Measurements from ENCODE around the gene HLA-DMA. TPM values are rescaled to one million over a fixed set of nuclear protein-coding genes. Genes with fewer than 3 reads are reported as not detected.

Gene HLA-DMA
- total and polyA plus RNA-seq, 2 of the 13 experiments (the other 11 are each of a cell fraction or from before 2014, with no cell fraction given) = 0.70 to 0.71 TPM

GRCh38 chr6:32969685-32970412 is 17.0 kb upstream of the HLA-DMA start (continued):
- TF ChIP-seq JUND (CRISPR knock-in tag; IDR thresholded peaks at IDR 0.05) (no peak), GABPA (IDR thresholded peaks at IDR 0.05; ENCODE audit: low read depth, low read length) (no peak), GABPA (CRISPR knock-in tag; IDR thresholded peaks at IDR 0.05; ENCODE audit: low read depth) (no peak; the same call in 1 of the 2 replicates), CTCF (CRISPR knock-in tag; IDR thresholded peaks at IDR 0.05) (peak; percentile 41), ZSCAN20 (CRISPR knock-in tag; IDR thresholded peaks at IDR 0.05; ENCODE audit: borderline replicate concordance) (peak; percentile 58; the same call in 1 of the 2 replicates), HIVEP1 (CRISPR knock-in tag; IDR thresholded peaks at IDR 0.05) (no peak), ZSCAN31 (CRISPR knock-in tag; IDR thresholded peaks at IDR 0.05; ENCODE audit: low read depth) (0 out of 2 replicates have a peak, but pooled peaks have one; percentile 12), ZNF337 (CRISPR knock-in tag; IDR thresholded peaks at IDR 0.05; ENCODE audit: borderline replicate concordance, low read depth) (no peak), ZNF773 (CRISPR knock-in tag; IDR thresholded peaks at IDR 0.05; ENCODE audit: borderline replicate concordance) (0 out of 2 replicates have a peak, but pooled peaks have one; percentile 64), JUN (CRISPR knock-in tag; IDR thresholded peaks at IDR 0.05) (0 out of 2 replicates have a peak, but pooled peaks have one; percentile 4), NKX3-1 (CRISPR knock-in tag; IDR thresholded peaks at IDR 0.05) (peak; percentile 63; the same call in 1 of the 2 replicates), TFE3 (CRISPR knock-in tag; IDR thresholded peaks at IDR 0.05) (0 out of 2 replicates have a peak, but pooled peaks have one; percentile 3), CREB1 (IDR thresholded peaks at IDR 0.05) (no peak), CREB1 (CRISPR knock-in tag; IDR thresholded peaks at IDR 0.05) (no peak), KDM6A (CRISPR knock-in tag; IDR thresholded peaks at IDR 0.05; ENCODE audit: low read depth) (no peak; the same call in none of the 2 replicates), RBFOX2 (IDR thresholded peaks at IDR 0.05; ENCODE audit: low read depth, low read length) (peak; percentile 56; the same call in 1 of the 2 replicates), SRF (IDR thresholded peaks at IDR 0.05; ENCODE audit: low read depth, low read length) (no peak), FOXM1 (CRISPR knock-in tag; IDR thresholded peaks at IDR 0.05) (0 out of 2 replicates have a peak, but pooled peaks have one; percentile 50), MEIS2 (CRISPR knock-in tag; IDR thresholded peaks at IDR 0.05) (peak; percentile 78), MTA3 (CRISPR knock-in tag; IDR thresholded peaks at IDR 0.05) (no peak)
- TF ChIP-seq, protein P1, sequence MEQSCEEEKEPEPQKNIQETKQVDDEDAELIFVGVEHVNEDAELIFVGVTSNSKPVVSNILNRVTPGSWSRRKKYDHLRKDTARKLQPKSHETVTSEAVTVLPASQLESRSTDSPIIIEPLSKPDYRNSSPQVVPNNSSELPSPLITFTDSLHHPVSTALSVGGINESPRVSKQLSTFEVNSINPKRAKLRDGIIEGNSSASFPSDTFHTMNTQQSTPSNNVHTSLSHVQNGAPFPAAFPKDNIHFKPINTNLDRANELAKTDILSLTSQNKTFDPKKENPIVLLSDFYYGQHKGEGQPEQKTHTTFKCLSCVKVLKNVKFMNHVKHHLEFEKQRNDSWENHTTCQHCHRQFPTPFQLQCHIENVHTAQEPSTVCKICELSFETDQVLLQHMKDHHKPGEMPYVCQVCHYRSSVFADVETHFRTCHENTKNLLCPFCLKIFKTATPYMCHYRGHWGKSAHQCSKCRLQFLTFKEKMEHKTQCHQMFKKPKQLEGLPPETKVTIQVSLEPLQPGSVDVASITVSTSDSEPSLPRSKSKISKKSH (CRISPR knock-in tag; IDR thresholded peaks at IDR 0.05; ENCODE audit: borderline replicate concordance) = 0 out of 2 replicates have a peak, but pooled peaks have one; percentile 24
- TF ChIP-seq, protein P2, sequence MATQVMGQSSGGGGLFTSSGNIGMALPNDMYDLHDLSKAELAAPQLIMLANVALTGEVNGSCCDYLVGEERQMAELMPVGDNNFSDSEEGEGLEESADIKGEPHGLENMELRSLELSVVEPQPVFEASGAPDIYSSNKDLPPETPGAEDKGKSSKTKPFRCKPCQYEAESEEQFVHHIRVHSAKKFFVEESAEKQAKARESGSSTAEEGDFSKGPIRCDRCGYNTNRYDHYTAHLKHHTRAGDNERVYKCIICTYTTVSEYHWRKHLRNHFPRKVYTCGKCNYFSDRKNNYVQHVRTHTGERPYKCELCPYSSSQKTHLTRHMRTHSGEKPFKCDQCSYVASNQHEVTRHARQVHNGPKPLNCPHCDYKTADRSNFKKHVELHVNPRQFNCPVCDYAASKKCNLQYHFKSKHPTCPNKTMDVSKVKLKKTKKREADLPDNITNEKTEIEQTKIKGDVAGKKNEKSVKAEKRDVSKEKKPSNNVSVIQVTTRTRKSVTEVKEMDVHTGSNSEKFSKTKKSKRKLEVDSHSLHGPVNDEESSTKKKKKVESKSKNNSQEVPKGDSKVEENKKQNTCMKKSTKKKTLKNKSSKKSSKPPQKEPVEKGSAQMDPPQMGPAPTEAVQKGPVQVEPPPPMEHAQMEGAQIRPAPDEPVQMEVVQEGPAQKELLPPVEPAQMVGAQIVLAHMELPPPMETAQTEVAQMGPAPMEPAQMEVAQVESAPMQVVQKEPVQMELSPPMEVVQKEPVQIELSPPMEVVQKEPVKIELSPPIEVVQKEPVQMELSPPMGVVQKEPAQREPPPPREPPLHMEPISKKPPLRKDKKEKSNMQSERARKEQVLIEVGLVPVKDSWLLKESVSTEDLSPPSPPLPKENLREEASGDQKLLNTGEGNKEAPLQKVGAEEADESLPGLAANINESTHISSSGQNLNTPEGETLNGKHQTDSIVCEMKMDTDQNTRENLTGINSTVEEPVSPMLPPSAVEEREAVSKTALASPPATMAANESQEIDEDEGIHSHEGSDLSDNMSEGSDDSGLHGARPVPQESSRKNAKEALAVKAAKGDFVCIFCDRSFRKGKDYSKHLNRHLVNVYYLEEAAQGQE (IDR thresholded peaks at IDR 0.05; ENCODE audit: borderline replicate concordance in 1 of 2, low read depth in 1 of 2, low read length in 2 of 2) = peak in 1 of 2 experiments; percentile 51; a peak in 2 of 4 replicates
